ENCODE results near the gene SERTAD1. TPM values are rescaled to one million over a fixed set of nuclear protein-coding genes. Genes with fewer than 3 reads are reported as not detected.
A peak's percentile ranks its signal among the peaks of the same experiment; 100 is the strongest.

Gene SERTAD1
- total and polyA plus RNA-seq, 8 donors: 8.6 to 36.5 (median 11.2) TPM; not detected in 1

DNA sequence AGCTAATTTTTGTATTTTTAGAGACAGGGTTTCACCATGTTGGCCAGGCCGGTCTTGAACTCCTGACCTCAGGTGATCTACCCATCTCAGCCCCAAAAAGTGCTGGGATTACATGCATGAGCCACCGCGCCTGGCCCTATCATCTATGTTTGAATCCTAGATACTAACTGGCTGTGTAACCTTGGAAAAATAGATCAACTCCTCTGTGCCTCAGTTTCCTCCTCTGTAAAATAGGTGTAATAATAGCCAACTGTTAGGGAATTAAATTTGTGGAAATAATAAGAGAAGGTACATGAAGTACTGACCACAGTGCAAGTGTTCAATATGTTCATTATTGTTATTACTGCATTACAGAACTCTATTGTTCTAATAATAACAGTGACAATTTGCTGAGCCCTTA is 45.3 kb upstream of the SERTAD1 start:
- no peak overlapping the region for H3K4me3 ChIP-seq
- no peak overlapping the region for H3K27ac ChIP-seq
- no peak for TF ChIP-seq POLR2AphosphoS5 (IDR thresholded peaks at IDR 0.05)
- TF ChIP-seq, protein P1, sequence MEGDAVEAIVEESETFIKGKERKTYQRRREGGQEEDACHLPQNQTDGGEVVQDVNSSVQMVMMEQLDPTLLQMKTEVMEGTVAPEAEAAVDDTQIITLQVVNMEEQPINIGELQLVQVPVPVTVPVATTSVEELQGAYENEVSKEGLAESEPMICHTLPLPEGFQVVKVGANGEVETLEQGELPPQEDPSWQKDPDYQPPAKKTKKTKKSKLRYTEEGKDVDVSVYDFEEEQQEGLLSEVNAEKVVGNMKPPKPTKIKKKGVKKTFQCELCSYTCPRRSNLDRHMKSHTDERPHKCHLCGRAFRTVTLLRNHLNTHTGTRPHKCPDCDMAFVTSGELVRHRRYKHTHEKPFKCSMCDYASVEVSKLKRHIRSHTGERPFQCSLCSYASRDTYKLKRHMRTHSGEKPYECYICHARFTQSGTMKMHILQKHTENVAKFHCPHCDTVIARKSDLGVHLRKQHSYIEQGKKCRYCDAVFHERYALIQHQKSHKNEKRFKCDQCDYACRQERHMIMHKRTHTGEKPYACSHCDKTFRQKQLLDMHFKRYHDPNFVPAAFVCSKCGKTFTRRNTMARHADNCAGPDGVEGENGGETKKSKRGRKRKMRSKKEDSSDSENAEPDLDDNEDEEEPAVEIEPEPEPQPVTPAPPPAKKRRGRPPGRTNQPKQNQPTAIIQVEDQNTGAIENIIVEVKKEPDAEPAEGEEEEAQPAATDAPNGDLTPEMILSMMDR (IDR thresholded peaks at IDR 0.05): no peak
- TF ChIP-seq POLR2A (IDR thresholded peaks at IDR 0.05): no peak
- TF ChIP-seq EP300 (IDR thresholded peaks at IDR 0.05): no peak
- WGBS, 5 donors: 91 to 100% (median 96%) methylated on average over 3 of the region's 3 CpGs
- no peak for DNase-seq
- intact Hi-C loops (cut with DNase I; ENCODE audit: low total_unique reads): no loop called here
- H3K36me3 ChIP-seq: no peaks in the 10 kb centered on the region
- peaks cover 11 to 14% (median 13%) of the 10 kb centered on the region in 4 donors for H3K4me1 ChIP-seq
- H3K9me3 ChIP-seq: no peaks in the 10 kb centered on the region
- peaks cover 0 to 13% (median 4%) of the 10 kb centered on the region in 3 donors for H3K27me3 ChIP-seq

DNA sequence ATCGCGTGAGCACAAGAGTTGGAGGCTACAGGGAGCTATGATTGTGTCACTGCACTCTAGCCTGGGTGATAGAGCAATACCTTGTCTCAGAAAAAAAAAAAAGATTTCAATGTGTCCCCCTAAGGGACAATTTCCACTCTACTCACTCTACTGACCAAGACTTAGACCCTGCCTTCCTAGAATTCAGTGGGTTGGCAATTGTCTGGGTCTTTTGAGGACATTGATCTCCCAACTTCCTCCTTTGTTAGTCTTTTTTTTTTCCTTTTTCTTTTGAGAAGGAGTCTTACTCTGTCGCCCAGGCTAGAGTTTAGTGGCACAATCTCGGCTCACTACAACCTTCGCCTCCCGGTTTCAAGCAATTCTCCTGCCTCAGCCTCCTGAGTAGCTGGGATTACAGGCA is 43.2 kb upstream of the SERTAD1 start:
- no peak overlapping the region for H3K27ac ChIP-seq
- intact Hi-C loops (cut with DNase I; ENCODE audit: low total_unique reads): no loop called here
- 94 to 95% (median 95%) methylated on average over 6 of the region's 6 CpGs for WGBS, 5 donors

GRCh38 chr19:40466985-40467734 is 41.4 kb upstream of the SERTAD1 start, which contains the start of gene SPTBN4:
SPTBN4 (plus strand) TSS chr19:40467001; CDS start chr19:40472622, 5,621 bp downstream.
- Histone ChIP-seq H3K36me3 (no peaks in the 10 kb centered on the region), H3K27me3 (peaks cover 0 to 13% (median 4%) of the 10 kb centered on the region in 3 donors), H3K9me3 (no peaks in the 10 kb centered on the region), H3K4me1 (peaks cover 28 to 45% (median 36%) of the 10 kb centered on the region in 4 donors), H3K27ac (peak within 1 kb of the TSS; percentile 64 to 99 (median 96)), H3K4me3 (peak within 1 kb of the TSS; percentile 50 to 77 (median 65))
- 7 to 27% (median 13%) methylated on average over 7 to 82 of the region's 87 CpGs for WGBS, 5 donors
- intact Hi-C loops (cut with DNase I; ENCODE audit: low total_unique reads): no loop called here
- TF ChIP-seq POLR2A (IDR thresholded peaks at IDR 0.05) (no peak), POLR2AphosphoS5 (IDR thresholded peaks at IDR 0.05) (no peak), EP300 (IDR thresholded peaks at IDR 0.05) (no peak)
- TF ChIP-seq, protein P1 (IDR thresholded peaks at IDR 0.05): no peak
- peak in 1 of 2 donors; percentile 67 for DNase-seq

More for the DNA sequence above, 43.2 kb upstream of the SERTAD1 start:
- H3K27me3 ChIP-seq: peaks cover 0 to 13% (median 4%) of the 10 kb centered on the region in 3 donors
- no peaks in the 10 kb centered on the region for H3K9me3 ChIP-seq
- H3K36me3 ChIP-seq: no peaks in the 10 kb centered on the region
- DNase-seq: no peak
- no peak for TF ChIP-seq POLR2A (IDR thresholded peaks at IDR 0.05)
- TF ChIP-seq, protein P1 (IDR thresholded peaks at IDR 0.05): no peak
- TF ChIP-seq POLR2AphosphoS5 (IDR thresholded peaks at IDR 0.05): no peak
- no peak for TF ChIP-seq EP300 (IDR thresholded peaks at IDR 0.05)
- H3K4me3 ChIP-seq: no peak overlapping the region
- peaks cover 19 to 29% (median 29%) of the 10 kb centered on the region in 4 donors for H3K4me1 ChIP-seq

DNA sequence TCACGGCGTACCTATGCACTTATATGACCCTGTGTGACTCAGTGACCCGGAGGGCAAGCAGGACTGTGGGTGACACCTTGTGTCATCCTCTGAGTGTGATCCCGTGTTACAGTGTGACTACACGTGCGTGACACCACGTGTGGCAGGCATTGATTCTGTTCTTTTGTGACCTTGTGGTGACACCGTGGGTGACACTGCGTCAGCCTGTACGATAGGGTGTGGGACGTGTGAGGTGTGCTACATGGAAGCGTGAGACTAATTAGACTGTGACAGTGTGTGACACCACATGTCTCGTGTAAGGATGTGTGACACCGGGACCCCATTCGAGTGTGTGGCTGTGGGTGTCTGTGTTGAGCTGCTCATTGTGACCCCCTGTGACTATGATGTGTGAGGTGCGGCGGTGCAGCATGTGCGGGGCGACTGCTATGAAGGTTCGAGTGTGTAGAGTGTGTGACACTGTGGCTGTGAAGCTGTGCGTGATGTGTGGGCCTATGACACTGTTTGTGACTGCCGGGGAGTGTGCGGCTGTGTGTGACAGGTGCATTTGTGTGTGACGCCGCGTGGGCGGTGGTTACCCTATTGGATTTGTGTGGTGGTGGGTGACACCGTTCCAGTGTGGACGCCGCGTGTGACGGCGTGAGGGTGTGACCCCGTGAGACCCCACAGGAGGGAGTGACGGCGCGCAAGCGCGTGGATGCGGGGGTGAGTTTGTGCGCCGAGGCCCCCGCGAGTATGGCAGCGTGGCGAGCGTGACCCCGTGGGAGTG is 40.6 kb upstream of the SERTAD1 start:
- peak overlapping the region; percentile 50 to 77 (median 65) for H3K4me3 ChIP-seq
- H3K9me3 ChIP-seq: no peaks in the 10 kb centered on the region
- TF ChIP-seq EP300 (IDR thresholded peaks at IDR 0.05): no peak
- TF ChIP-seq POLR2AphosphoS5 (IDR thresholded peaks at IDR 0.05): no peak
- TF ChIP-seq, protein P1 (IDR thresholded peaks at IDR 0.05): no peak
- no peak for TF ChIP-seq POLR2A (IDR thresholded peaks at IDR 0.05)
- H3K4me1 ChIP-seq: peaks cover 34 to 53% (median 43%) of the 10 kb centered on the region in 4 donors
- peaks cover 0 to 13% (median 4%) of the 10 kb centered on the region in 3 donors for H3K27me3 ChIP-seq
- intact Hi-C loops (cut with DNase I; ENCODE audit: low total_unique reads): no loop called here
- H3K36me3 ChIP-seq: peaks cover 0 to 5% (median 0%) of the 10 kb centered on the region in 4 donors
- no peak for DNase-seq
- 9 to 17% (median 11%) methylated on average over 29 to 48 of the region's 48 CpGs for WGBS, 5 donors
- peak overlapping the region; percentile 64 to 99 (median 96) for H3K27ac ChIP-seq
